ENCODE measurements around the gene ACTN1. TPM values are rescaled to one million over a fixed set of nuclear protein-coding genes. Genes with fewer than 3 reads are reported as not detected.

The ACTN1 gene
- total RNA-seq, 4 donors from 2014 or later = 958 to 2,110 (median 1,439) TPM

- Histone ChIP-seq H3K36me3 (peaks cover 49 to 94% (median 91%) of the 10 kb centered on the region in 4 donors), H3K27ac (replicated peaks in 1 of 4) (peak overlapping the region; percentile 89 to 98 (median 97)), H3K27me3 (no peaks in the 10 kb centered on the region), H3K4me1 (peaks cover 11 to 93% (median 78%) of the 10 kb centered on the region in 4 donors), H3K9me3 (no peaks in the 10 kb centered on the region), H3K4me3 (no peak overlapping the region)
- no peak for DNase-seq (ENCODE audit: extremely low spot score)
- intact Hi-C loops (cut with DNase I) = no loop called here
- no peak for TF ChIP-seq EP300 (IDR thresholded peaks at IDR 0.05)
- no peak for TF ChIP-seq CTCF (IDR thresholded peaks at IDR 0.05)
- TF ChIP-seq POLR2AphosphoS5 (IDR thresholded peaks at IDR 0.05) = no peak
- no peak for TF ChIP-seq POLR2A (IDR thresholded peaks at IDR 0.05; ENCODE audit: low read depth)
- 70% methylated on average over 8 of the region's 21 CpGs for WGBS
These were observed 87.0 kb downstream of the ACTN1 start for GRCh38 chr14:68891851-68892660.

DNA sequence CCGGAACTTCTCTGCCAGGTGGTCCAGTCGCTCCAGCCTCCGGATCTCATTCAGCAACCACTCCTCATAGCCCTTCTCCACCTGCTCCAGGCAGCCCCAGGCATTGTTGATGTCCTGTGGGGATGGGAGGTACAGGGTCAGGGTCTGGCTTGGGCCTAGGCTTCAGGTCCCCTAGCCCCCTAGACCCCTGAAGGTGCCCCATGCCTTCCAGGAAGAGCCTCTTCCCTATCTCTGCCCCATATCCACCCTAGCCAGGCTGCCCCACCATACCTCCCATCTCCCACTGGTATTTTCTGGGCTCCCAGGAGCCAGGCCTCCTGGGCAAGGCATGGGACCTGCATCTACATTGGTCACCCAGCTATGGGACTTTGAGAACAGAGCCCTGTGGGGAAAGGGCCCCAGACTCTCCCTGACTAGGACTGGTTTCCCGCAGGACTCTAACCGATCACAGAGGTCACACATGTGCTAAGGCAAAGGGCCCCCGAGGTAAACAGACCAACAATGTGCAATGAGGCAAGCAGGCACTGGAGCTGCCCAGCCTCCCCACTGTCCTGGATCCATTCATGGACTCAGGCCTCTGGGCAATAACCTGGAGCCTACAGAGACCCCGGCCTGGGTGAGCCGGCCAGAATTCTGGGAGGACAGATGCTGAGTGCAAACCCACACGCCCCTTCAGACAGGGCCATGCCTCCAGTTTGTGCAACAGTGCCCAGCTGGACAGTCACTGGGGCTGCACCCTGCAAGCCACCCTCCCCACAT lies 88.8 kb downstream of the ACTN1 start:
- Histone ChIP-seq H3K27me3 (no peaks in the 10 kb centered on the region), H3K4me1 (peaks cover 14 to 93% (median 78%) of the 10 kb centered on the region in 4 donors), H3K36me3 (peaks cover 57 to 90% (median 86%) of the 10 kb centered on the region in 4 donors), H3K27ac (replicated peaks in 1 of 4) (peak overlapping the region; percentile 83 to 98 (median 93)), H3K4me3 (no peak overlapping the region), H3K9me3 (no peaks in the 10 kb centered on the region)
- intact Hi-C loops (cut with DNase I) = no loop called here
- 93% methylated on average over 3 of the region's 9 CpGs for WGBS
- TF ChIP-seq CTCF (IDR thresholded peaks at IDR 0.05) (no peak), POLR2AphosphoS5 (IDR thresholded peaks at IDR 0.05) (no peak), POLR2A (IDR thresholded peaks at IDR 0.05; ENCODE audit: low read depth) (no peak), EP300 (IDR thresholded peaks at IDR 0.05) (no peak)
- no peak for DNase-seq (ENCODE audit: extremely low spot score)

DNA sequence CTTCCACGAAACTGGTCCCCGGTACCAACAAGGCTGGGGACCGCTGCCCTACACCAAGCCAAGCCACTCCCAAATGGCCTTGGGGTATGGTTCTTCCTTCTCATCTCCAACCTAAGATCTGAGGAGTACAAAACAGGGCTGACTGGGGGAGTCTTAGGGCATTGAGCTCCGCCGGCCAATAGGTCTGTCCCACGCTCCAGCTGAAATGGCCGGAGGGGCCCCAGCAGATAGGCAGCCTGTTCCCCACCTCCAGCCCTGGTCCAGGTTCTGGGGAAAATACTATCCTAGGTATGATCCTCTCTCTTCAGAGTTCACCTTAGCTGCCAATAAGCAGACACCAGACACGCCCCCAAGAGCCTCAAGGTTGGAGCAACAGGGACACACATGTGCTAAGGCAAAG lies 90.2 kb downstream of the ACTN1 start:
- no peaks in the 10 kb centered on the region for H3K27me3 ChIP-seq
- peak overlapping the region; percentile 83 to 98 (median 93) for H3K27ac ChIP-seq (replicated peaks in 1 of 4)
- WGBS = 94% methylated on average over 8 of the region's 8 CpGs
- intact Hi-C loops (cut with DNase I) = no loop called here
- no peak for DNase-seq (ENCODE audit: extremely low spot score)
- no peak for TF ChIP-seq POLR2A (IDR thresholded peaks at IDR 0.05; ENCODE audit: low read depth)
- TF ChIP-seq POLR2AphosphoS5 (IDR thresholded peaks at IDR 0.05) = no peak
- no peak for TF ChIP-seq CTCF (IDR thresholded peaks at IDR 0.05)
- no peaks in the 10 kb centered on the region for H3K9me3 ChIP-seq
- H3K36me3 ChIP-seq = peaks cover 70 to 92% (median 86%) of the 10 kb centered on the region in 4 donors
- peaks cover 21 to 93% (median 78%) of the 10 kb centered on the region in 4 donors for H3K4me1 ChIP-seq
- H3K4me3 ChIP-seq = no peak overlapping the region

DNA sequence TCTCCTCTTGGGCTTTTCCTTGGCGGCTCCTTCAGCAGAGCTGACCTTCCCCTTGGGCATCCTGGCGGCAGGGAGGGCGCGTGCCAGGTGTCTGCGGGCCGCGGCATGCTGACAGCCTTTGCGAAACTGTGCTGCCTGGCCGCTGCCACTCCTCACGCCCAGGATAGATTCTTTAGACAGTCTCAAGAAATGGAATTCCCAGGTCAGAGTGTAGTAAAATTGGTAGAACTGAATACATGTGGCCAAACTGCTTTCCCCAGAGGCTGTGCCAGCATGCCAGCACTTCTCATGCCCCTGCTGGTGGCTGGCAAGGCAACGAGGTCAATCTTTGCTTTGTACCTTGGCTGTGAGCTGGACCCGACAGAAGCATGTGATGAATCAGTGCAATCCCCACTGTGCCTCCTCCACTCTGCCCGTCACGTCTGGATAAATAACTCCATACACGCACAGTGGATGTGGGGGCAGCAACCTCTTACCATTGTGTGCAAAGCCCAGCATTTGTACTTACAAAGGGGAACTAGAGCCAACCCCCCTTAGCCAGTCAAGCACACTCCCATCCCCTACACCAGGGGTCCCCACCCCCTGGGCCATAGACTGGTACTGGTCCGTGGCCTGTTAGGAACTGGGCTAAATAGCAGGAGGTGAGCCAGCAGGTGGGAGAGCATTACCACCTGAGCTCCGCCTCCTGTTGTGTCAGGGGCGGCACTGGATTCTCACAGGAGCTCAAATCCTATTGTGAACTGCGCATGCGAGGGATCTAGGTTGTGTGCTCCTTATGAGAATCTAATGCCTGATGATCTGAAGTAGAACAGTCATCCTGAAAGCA lies 90.9 kb downstream of the ACTN1 start:
- TF ChIP-seq POLR2A (IDR thresholded peaks at IDR 0.05; ENCODE audit: low read depth) (no peak), POLR2AphosphoS5 (IDR thresholded peaks at IDR 0.05) (peak; percentile 68 to 69), CTCF (IDR thresholded peaks at IDR 0.05) (peak in 2 of 3 experiments; percentile 2 to 18), EP300 (IDR thresholded peaks at IDR 0.05) (peak; percentile 48)
- Histone ChIP-seq H3K4me1 (peaks cover 22 to 89% (median 73%) of the 10 kb centered on the region in 4 donors), H3K4me3 (no peak overlapping the region), H3K27me3 (no peaks in the 10 kb centered on the region), H3K9me3 (no peaks in the 10 kb centered on the region), H3K27ac (replicated peaks in 1 of 4) (peak overlapping the region; percentile 83 to 98 (median 93)), H3K36me3 (peaks cover 72 to 92% (median 86%) of the 10 kb centered on the region in 4 donors)
- intact Hi-C loops (cut with DNase I) = no loop called here
- WGBS = 72% methylated on average over 19 of the region's 20 CpGs
- no peak for DNase-seq (ENCODE audit: extremely low spot score)

All from esophagus muscularis mucosa (tissue), 4 donors.